ENCODE results near the gene GNB1L.

Gene GNB1L

GRCh38 chr22:19744350-19745006, 110.2 kb downstream of the GNB1L start:
- DNase-seq: no peak

GRCh38 chr22:19743651-19744050, 111.0 kb downstream of the GNB1L start:
- DNase-seq: no peak

GRCh38 chr22:19743081-19743480, 111.6 kb downstream of the GNB1L start:
- no peak for DNase-seq

GRCh38 chr22:19742160-19743066, 112.3 kb downstream of the GNB1L start:
- no peak for DNase-seq

- DNase-seq: no peak
Measured at GRCh38 chr22:19741053-19741452, 113.6 kb downstream of the GNB1L start.

GRCh38 chr22:19740586-19740985, 114.1 kb downstream of the GNB1L start:
- DNase-seq: no peak

- no peak for DNase-seq
Measured at GRCh38 chr22:19739911-19740449, 114.7 kb downstream of the GNB1L start.

GRCh38 chr22:19739448-19739895, 115.2 kb downstream of the GNB1L start:
- DNase-seq: no peak

- DNase-seq: no peak
Measured at GRCh38 chr22:19738664-19739447, 115.8 kb downstream of the GNB1L start.

- no peak for DNase-seq
Measured at GRCh38 chr22:19737846-19738663, 116.6 kb downstream of the GNB1L start.

GRCh38 chr22:19735665-19736510, 118.8 kb downstream of the GNB1L start:
- DNase-seq: no peak

- DNase-seq: no peak
Measured at GRCh38 chr22:19734837-19735382, 119.8 kb downstream of the GNB1L start.

GRCh38 chr22:19734163-19734562, 120.5 kb downstream of the GNB1L start:
- DNase-seq: no peak

- no peak for DNase-seq
Measured at GRCh38 chr22:19733755-19734154, 120.9 kb downstream of the GNB1L start.
